Mesothelial cell of epicardium (in vitro differentiated cells): ENCODE data around the gene CEACAM19. TPM values are rescaled to one million over a fixed set of nuclear protein-coding genes. Genes with fewer than 3 reads are reported as not detected.
"Not testable (repeated sequence)": the region's sequence is repeated elsewhere in the genome, so short reads cannot be mapped to it uniquely, and the experiment has no call there.

Experiments
- DNase-seq, 2 experiments: peaks; one replicate each; pipeline ENCODE4 v3.0.0; 2021; ENCODE audit warnings: low spot score in 2 of 2; ENCODE audit not compliant: unreplicated experiment in 2 of 2
- H3K27ac Mint-ChIP-seq: 2 replicates; pipeline ENCODE4 v1.8.0; 2021; ENCODE audit warnings: mixed read lengths
- H3K27me3 Mint-ChIP-seq: 2 replicates; pipeline ENCODE4 v1.8.0; 2021; ENCODE audit warnings: low read depth, mixed read lengths
- H3K36me3 Mint-ChIP-seq: 2 replicates; pipeline ENCODE4 v1.8.0; 2021; ENCODE audit warnings: mixed read lengths
- H3K4me1 Mint-ChIP-seq: 2 replicates; pipeline ENCODE4 v1.8.0; 2021; ENCODE audit warnings: mixed read lengths
- H3K4me3 Mint-ChIP-seq: 2 replicates; pipeline ENCODE4 v1.8.0; 2021; ENCODE audit warnings: mild to moderate bottlenecking, moderate library complexity, mixed read lengths
- H3K9me3 Mint-ChIP-seq: 2 replicates; pipeline ENCODE4 v1.8.0; 2021; ENCODE audit warnings: mixed read lengths
- total RNA-seq: library from RNA; stranded (reverse); gene quantifications from 3 replicates; pipeline ENCODE4 v1.2.1, GENCODE V29; 2021
- TF ChIP-seq, protein P1 (sequence below): fragments of 200-600 bp; sonication (generic); IDR thresholded peaks from one replicate; pipeline ENCODE4 v1.5.0; 2021; ENCODE audit warnings: antibody characterized with exemption; ENCODE audit not compliant: unreplicated experiment

The CEACAM19 gene
- total RNA-seq, 1 donor from 2014 or later: 11.2 TPM

DNA sequence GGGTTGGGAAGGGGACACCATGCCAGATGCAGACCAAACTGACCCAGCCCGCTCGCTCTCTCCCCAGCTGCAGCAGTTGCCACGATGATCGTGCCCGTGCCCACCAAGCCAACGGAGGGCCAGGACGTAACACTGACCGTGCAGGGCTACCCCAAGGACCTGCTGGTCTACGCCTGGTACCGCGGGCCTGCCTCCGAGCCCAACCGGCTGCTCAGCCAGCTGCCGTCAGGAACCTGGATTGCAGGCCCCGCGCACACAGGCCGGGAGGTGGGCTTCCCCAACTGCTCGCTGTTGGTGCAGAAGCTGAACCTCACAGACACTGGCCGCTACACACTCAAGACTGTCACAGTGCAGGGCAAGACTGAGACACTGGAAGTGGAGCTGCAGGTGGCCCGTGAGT, 36.5 kb downstream of the CEACAM19 start:
- Mint-ChIP-seq H3K4me3 (no peak overlapping the region), H3K4me1 (no peaks in the 10 kb centered on the region), H3K9me3 (no peaks in the 10 kb centered on the region), H3K27ac (no peak overlapping the region), H3K36me3 (no peaks in the 10 kb centered on the region), H3K27me3 (no peaks in the 10 kb centered on the region)
- TF ChIP-seq, protein P1, sequence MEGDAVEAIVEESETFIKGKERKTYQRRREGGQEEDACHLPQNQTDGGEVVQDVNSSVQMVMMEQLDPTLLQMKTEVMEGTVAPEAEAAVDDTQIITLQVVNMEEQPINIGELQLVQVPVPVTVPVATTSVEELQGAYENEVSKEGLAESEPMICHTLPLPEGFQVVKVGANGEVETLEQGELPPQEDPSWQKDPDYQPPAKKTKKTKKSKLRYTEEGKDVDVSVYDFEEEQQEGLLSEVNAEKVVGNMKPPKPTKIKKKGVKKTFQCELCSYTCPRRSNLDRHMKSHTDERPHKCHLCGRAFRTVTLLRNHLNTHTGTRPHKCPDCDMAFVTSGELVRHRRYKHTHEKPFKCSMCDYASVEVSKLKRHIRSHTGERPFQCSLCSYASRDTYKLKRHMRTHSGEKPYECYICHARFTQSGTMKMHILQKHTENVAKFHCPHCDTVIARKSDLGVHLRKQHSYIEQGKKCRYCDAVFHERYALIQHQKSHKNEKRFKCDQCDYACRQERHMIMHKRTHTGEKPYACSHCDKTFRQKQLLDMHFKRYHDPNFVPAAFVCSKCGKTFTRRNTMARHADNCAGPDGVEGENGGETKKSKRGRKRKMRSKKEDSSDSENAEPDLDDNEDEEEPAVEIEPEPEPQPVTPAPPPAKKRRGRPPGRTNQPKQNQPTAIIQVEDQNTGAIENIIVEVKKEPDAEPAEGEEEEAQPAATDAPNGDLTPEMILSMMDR: no peak
- DNase-seq: no peak

- H3K9me3 Mint-ChIP-seq: no peaks in the 10 kb centered on the region
- H3K27me3 Mint-ChIP-seq: no peaks in the 10 kb centered on the region
- TF ChIP-seq, protein P1: no peak
- no peak overlapping the region for H3K27ac Mint-ChIP-seq
- no peaks in the 10 kb centered on the region for H3K4me1 Mint-ChIP-seq
- H3K36me3 Mint-ChIP-seq: no peaks in the 10 kb centered on the region
- no peak for DNase-seq
- H3K4me3 Mint-ChIP-seq: no peak overlapping the region
These were observed 37.7 kb downstream of the CEACAM19 start for GRCh38 chr19:44708940-44709339.

- H3K27ac Mint-ChIP-seq, H3K36me3 Mint-ChIP-seq: not testable (repeated sequence)
These were observed 38.4 kb downstream of the CEACAM19 start for GRCh38 chr19:44709434-44710266.

DNA sequence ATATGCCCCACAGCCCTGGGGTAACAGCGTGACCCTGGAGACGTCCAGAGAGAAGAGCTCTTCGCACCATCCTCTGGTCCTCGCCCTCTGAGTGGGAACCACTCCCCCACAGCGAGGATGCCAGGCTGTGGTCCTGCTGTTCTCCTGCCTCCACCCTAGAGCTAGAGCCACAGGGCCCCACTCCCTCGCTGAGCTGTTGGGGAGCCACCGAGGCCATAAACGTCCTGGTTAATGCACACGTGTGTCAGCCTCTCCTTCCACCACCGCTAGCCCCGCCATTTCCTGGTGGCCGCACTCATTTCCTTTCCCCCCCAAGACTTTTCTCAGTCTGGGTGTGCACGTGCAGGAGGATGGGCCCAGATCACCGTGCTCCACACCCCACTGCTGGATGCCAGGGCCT, 39.2 kb downstream of the CEACAM19 start:
- no peak overlapping the region for H3K4me3 Mint-ChIP-seq
- H3K27ac Mint-ChIP-seq: no peak overlapping the region
- H3K36me3 Mint-ChIP-seq: no peaks in the 10 kb centered on the region
- DNase-seq: no peak
- peaks cover 11% of the 10 kb centered on the region for H3K9me3 Mint-ChIP-seq
- no peaks in the 10 kb centered on the region for H3K4me1 Mint-ChIP-seq
- H3K27me3 Mint-ChIP-seq: no peaks in the 10 kb centered on the region
- TF ChIP-seq, protein P1: no peak

More at GRCh38 chr19:44709434-44710266, 38.4 kb downstream of the CEACAM19 start:
- not testable (repeated sequence) for H3K4me1 Mint-ChIP-seq, H3K27me3 Mint-ChIP-seq, H3K9me3 Mint-ChIP-seq, DNase-seq, H3K4me3 Mint-ChIP-seq

GRCh38 chr19:44712864-44713515, 41.7 kb downstream of the CEACAM19 start:
- H3K27me3 Mint-ChIP-seq: no peaks in the 10 kb centered on the region
- H3K27ac Mint-ChIP-seq: no peak overlapping the region
- peaks cover 13% of the 10 kb centered on the region for H3K9me3 Mint-ChIP-seq
- H3K36me3 Mint-ChIP-seq: no peaks in the 10 kb centered on the region
- peaks cover under 1% of the 10 kb centered on the region for H3K4me1 Mint-ChIP-seq
- DNase-seq: no peak
- TF ChIP-seq, protein P1: no peak
- H3K4me3 Mint-ChIP-seq: no peak overlapping the region

GRCh38 chr19:44714597-44715169, 43.4 kb downstream of the CEACAM19 start:
- Mint-ChIP-seq H3K9me3 (peaks cover 13% of the 10 kb centered on the region), H3K4me1 (peaks cover 14% of the 10 kb centered on the region), H3K27me3 (no peaks in the 10 kb centered on the region), H3K36me3 (no peaks in the 10 kb centered on the region), H3K4me3 (no peak overlapping the region), H3K27ac (no peak overlapping the region)
- TF ChIP-seq, protein P1: no peak
- DNase-seq: no peak
